SH-SY5Y (cell line): Measurements from ENCODE around the gene KANK3.

ENCODE experiments used
- GATA2 ChIP-seq: IDR thresholded peaks from 2 replicates; pipeline ENCODE4 v1.6.1; 2011; ENCODE audit warnings: mild to moderate bottlenecking, low read depth, low read length
- GATA3 ChIP-seq: IDR thresholded peaks from 2 replicates; pipeline ENCODE4 v1.6.1; 2011; ENCODE audit warnings: low read depth, mild to moderate bottlenecking, low read length, moderate library complexity

The KANK3 gene

GRCh38 chr19:8324186-8325050, 18.6 kb downstream of the KANK3 start:
- TF ChIP-seq GATA2 (no peak), GATA3 (no peak)

GRCh38 chr19:8323781-8324185, 19.3 kb downstream of the KANK3 start:
- no peak for TF ChIP-seq GATA2
- TF ChIP-seq GATA3 = no peak

- TF ChIP-seq GATA3 (no peak), GATA2 (no peak)
These were observed 20.4 kb downstream of the KANK3 start for GRCh38 chr19:8322638-8322997.

- TF ChIP-seq GATA2 = no peak
- TF ChIP-seq GATA3 = no peak
These were observed 20.9 kb downstream of the KANK3 start for GRCh38 chr19:8321986-8322637.

- TF ChIP-seq GATA3 (no peak), GATA2 (no peak)
These were observed 21.7 kb downstream of the KANK3 start, which contains the start of the genes NDUFA7 and RPS28 for GRCh38 chr19:8321067-8321985. TSS of gene NDUFA7 (minus strand) at chr19:8321375. CDS start at chr19:8321358, 17 bp downstream. TSS of gene RPS28 (plus strand) at chr19:8321496. CDS start at chr19:8321531, 35 bp downstream.

GRCh38 chr19:8320564-8321066, 22.4 kb downstream of the KANK3 start:
- TF ChIP-seq GATA3 = no peak
- no peak for TF ChIP-seq GATA2

GRCh38 chr19:8319807-8320520, 23.1 kb downstream of the KANK3 start:
- no peak for TF ChIP-seq GATA2
- TF ChIP-seq GATA3 = no peak

GRCh38 chr19:8316351-8317125, 26.5 kb downstream of the KANK3 start:
- TF ChIP-seq GATA2 (no peak), GATA3 (no peak)

- TF ChIP-seq GATA3 (no peak), GATA2 (no peak)
These were observed 31.4 kb downstream of the KANK3 start for GRCh38 chr19:8311461-8312260.

- no peak for TF ChIP-seq GATA2
- no peak for TF ChIP-seq GATA3
These were observed 32.6 kb downstream of the KANK3 start for GRCh38 chr19:8310342-8311055.

GRCh38 chr19:8308891-8309291, 34.2 kb downstream of the KANK3 start:
- TF ChIP-seq GATA3 (no peak), GATA2 (no peak)
